Neural cell (in vitro differentiated cells): ENCODE measurements around the gene NME3. TPM values are rescaled to one million over a fixed set of nuclear protein-coding genes. Genes with fewer than 3 reads are reported as not detected.

Experiments used
- H2AFZ ChIP-seq: fragments of 200-600, 300-800 bp; sonication (generic), shearing (Covaris generic); 2 replicates; pipeline ENCODE4 v1.6.0; 2014; ENCODE audit warnings: low read depth, mild to moderate bottlenecking, antibody characterized with exemption, low read length, moderate library complexity
- H3F3A ChIP-seq: fragments of 200-600 bp; shearing (Covaris generic); 2 replicates; pipeline ENCODE4 v1.6.1; 2016; ENCODE audit warnings: mild to moderate bottlenecking, moderate library complexity, mixed read lengths, antibody characterized with exemption, low read length; ENCODE audit not compliant: insufficient read depth, poor library complexity, severe bottlenecking
- H3K27ac ChIP-seq: fragments of 200-600, 300-800 bp; sonication (generic), shearing (Covaris generic); 2 replicates; pipeline ENCODE4 v1.5.1; 2014; ENCODE audit warnings: mild to moderate bottlenecking, low read length, moderate library complexity
- H3K27me3 ChIP-seq: fragments of 300-800, 200-600 bp; sonication (generic), shearing (Covaris generic); 2 replicates; pipeline ENCODE4 v1.6.0; 2014; ENCODE audit warnings: mild to moderate bottlenecking, low read depth, low read length, moderate library complexity; ENCODE audit not compliant: insufficient read depth
- H3K36me3 ChIP-seq: fragments of 300-800, 200-600 bp; sonication (generic), shearing (Covaris generic); 2 replicates; pipeline ENCODE4 v1.5.1; 2014; ENCODE audit warnings: mild to moderate bottlenecking, antibody characterized with exemption, low read length, moderate library complexity; ENCODE audit not compliant: insufficient read depth
- H3K4me2 ChIP-seq: fragments of 300-800, 200-600 bp; sonication (generic), shearing (Covaris generic); 2 replicates; pipeline ENCODE4 v1.6.0; 2014; ENCODE audit warnings: mild to moderate bottlenecking, low read length
- H3K4me3 ChIP-seq: fragments of 300-800, 200-600 bp; sonication (generic), shearing (Covaris generic); 2 replicates; pipeline ENCODE4 v1.5.1; 2014; ENCODE audit warnings: mild to moderate bottlenecking, low read length, moderate library complexity
- H3K79me2 ChIP-seq: fragments of 200-600 bp; shearing (Covaris generic); replicated peaks from 2 replicates; pipeline ENCODE4 v1.6.0; 2014; ENCODE audit warnings: mild to moderate bottlenecking, low read length, moderate library complexity; ENCODE audit not compliant: insufficient read depth
- H3K9ac ChIP-seq: fragments of 300-800, 200-600 bp; sonication (generic), shearing (Covaris generic); 2 replicates; pipeline ENCODE4 v1.6.1; 2016; ENCODE audit warnings: mild to moderate bottlenecking, low read length, mixed read lengths
- H3K9me2 ChIP-seq: fragments of 200-600 bp; shearing (Covaris generic); 2 replicates; pipeline ENCODE4 v1.6.1; 2016; ENCODE audit warnings: mild to moderate bottlenecking, low read length, mixed read lengths; ENCODE audit not compliant: insufficient read depth
- H3K9me3 ChIP-seq: fragments of 200-600, 300-800 bp; sonication (generic), shearing (Covaris generic); 2 replicates; pipeline ENCODE4 v1.6.1; 2016; ENCODE audit warnings: mild to moderate bottlenecking, mixed run types, low read length, moderate library complexity, mixed read lengths
- H4K20me1 ChIP-seq: fragments of 200-600 bp; shearing (Covaris generic); 2 replicates; pipeline ENCODE4 v1.6.1; 2016; ENCODE audit warnings: mild to moderate bottlenecking, mixed run types; ENCODE audit not compliant: insufficient read depth
- EP300 ChIP-seq: fragments of 450-650 bp; conservative IDR thresholded peaks from 2 replicates; pipeline ENCODE4 v1.6.1; 2014; ENCODE audit warnings: antibody characterized with exemption, mild to moderate bottlenecking, moderate library complexity; ENCODE audit not compliant: poor library complexity, severe bottlenecking
- EZH2 ChIP-seq: fragments of 200-600, 300-800 bp; shearing (Covaris generic), sonication (generic); IDR thresholded peaks from 2 replicates; pipeline ENCODE4 v1.6.1; 2014; ENCODE audit warnings: antibody characterized with exemption, low read length, borderline replicate concordance, mild to moderate bottlenecking; ENCODE audit not compliant: insufficient read depth, poor library complexity, severe bottlenecking
- MXI1 ChIP-seq: fragments of 450-650 bp; conservative IDR thresholded peaks from 2 replicates; pipeline ENCODE4 v1.6.1; 2014; ENCODE audit warnings: antibody characterized with exemption, mild to moderate bottlenecking; ENCODE audit not compliant: poor library complexity, severe bottlenecking
- POLR2AphosphoS5 ChIP-seq: IDR thresholded peaks from 2 replicates; pipeline ENCODE4 v1.6.1; 2012
- RAD21 ChIP-seq: fragments of 450-650 bp; conservative IDR thresholded peaks from 2 replicates; pipeline ENCODE4 v1.6.1; 2014; ENCODE audit warnings: antibody characterized with exemption, mild to moderate bottlenecking, moderate library complexity
- SMC3 ChIP-seq: fragments of 450-650 bp; conservative IDR thresholded peaks from 2 replicates; pipeline ENCODE4 v1.6.1; 2014; ENCODE audit warnings: antibody characterized with exemption, mild to moderate bottlenecking, moderate library complexity; ENCODE audit not compliant: poor library complexity
- TAF1 ChIP-seq: IDR thresholded peaks from 2 replicates; pipeline ENCODE4 v1.6.1; 2012; ENCODE audit warnings: low read depth
- polyA plus RNA-seq: library from polyadenylated mRNA; depleted of rRNA; stranded (reverse); fragments of >200 nt; gene quantifications from 2 replicates; pipeline ENCODE4 v1.2.3, GENCODE V29; 2014
- TF ChIP-seq, protein P1 (sequence below): IDR thresholded peaks from 2 replicates; pipeline ENCODE4 v1.6.1; 2012; ENCODE audit warnings: borderline replicate concordance
- TF ChIP-seq, protein P2 (sequence below): fragments of 450-650 bp; IDR thresholded peaks from 2 replicates; pipeline ENCODE4 v1.5.1; 2014; ENCODE audit warnings: antibody characterized with exemption, mild to moderate bottlenecking, moderate library complexity; ENCODE audit not compliant: poor library complexity, severe bottlenecking

NME3 gene
- polyA plus RNA-seq, 1 donor from 2014 or later: 102 TPM

DNA sequence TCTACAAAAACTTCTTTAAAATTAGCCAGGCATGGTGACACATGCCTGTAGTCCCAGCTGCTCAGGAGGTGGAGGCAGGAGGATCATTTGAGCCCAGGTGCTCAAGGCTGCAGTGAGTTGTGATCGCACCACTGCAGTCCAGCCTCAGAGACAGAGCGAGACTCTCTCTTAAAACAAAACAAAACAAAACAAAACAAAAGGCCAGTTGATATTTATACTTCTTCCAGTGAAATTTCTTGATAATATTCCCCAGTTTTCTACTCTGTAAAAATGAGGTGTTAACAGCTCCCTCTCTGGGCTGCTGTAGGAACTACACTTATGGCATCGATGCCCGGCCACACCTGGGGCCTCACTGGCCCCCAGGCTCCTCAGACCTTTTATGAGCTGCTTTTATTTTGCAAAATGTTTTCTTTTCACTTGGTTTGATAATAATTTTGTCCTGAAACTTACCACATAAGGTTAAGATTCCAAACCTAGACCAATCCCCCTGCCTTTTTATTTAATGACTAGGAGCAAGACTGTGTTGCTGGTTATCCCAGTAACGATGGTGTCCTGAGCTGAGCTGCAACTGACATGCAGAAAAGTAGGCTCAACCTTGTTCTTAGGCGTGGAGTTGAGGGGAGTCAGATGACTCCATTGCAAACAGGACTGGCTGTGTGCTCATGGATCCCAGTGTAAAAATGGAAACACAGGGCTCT is 47.7 kb downstream of the NME3 start:
- Histone ChIP-seq H3K9me2 (no peaks in the 10 kb centered on the region), H2AFZ (no peak overlapping the region), H3K9me3 (no peaks in the 10 kb centered on the region), H3K27ac (no peak overlapping the region), H3K4me2 (no peak overlapping the region), H3K79me2 (peaks cover 13% of the 10 kb centered on the region), H3F3A (no peaks in the 10 kb centered on the region), H4K20me1 (no peaks in the 10 kb centered on the region), H3K27me3 (no peaks in the 10 kb centered on the region), H3K4me3 (no peak overlapping the region), H3K9ac (no peak overlapping the region), H3K36me3 (no peaks in the 10 kb centered on the region)
- TF ChIP-seq, protein P1, sequence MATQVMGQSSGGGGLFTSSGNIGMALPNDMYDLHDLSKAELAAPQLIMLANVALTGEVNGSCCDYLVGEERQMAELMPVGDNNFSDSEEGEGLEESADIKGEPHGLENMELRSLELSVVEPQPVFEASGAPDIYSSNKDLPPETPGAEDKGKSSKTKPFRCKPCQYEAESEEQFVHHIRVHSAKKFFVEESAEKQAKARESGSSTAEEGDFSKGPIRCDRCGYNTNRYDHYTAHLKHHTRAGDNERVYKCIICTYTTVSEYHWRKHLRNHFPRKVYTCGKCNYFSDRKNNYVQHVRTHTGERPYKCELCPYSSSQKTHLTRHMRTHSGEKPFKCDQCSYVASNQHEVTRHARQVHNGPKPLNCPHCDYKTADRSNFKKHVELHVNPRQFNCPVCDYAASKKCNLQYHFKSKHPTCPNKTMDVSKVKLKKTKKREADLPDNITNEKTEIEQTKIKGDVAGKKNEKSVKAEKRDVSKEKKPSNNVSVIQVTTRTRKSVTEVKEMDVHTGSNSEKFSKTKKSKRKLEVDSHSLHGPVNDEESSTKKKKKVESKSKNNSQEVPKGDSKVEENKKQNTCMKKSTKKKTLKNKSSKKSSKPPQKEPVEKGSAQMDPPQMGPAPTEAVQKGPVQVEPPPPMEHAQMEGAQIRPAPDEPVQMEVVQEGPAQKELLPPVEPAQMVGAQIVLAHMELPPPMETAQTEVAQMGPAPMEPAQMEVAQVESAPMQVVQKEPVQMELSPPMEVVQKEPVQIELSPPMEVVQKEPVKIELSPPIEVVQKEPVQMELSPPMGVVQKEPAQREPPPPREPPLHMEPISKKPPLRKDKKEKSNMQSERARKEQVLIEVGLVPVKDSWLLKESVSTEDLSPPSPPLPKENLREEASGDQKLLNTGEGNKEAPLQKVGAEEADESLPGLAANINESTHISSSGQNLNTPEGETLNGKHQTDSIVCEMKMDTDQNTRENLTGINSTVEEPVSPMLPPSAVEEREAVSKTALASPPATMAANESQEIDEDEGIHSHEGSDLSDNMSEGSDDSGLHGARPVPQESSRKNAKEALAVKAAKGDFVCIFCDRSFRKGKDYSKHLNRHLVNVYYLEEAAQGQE: no peak
- TF ChIP-seq, protein P2, sequence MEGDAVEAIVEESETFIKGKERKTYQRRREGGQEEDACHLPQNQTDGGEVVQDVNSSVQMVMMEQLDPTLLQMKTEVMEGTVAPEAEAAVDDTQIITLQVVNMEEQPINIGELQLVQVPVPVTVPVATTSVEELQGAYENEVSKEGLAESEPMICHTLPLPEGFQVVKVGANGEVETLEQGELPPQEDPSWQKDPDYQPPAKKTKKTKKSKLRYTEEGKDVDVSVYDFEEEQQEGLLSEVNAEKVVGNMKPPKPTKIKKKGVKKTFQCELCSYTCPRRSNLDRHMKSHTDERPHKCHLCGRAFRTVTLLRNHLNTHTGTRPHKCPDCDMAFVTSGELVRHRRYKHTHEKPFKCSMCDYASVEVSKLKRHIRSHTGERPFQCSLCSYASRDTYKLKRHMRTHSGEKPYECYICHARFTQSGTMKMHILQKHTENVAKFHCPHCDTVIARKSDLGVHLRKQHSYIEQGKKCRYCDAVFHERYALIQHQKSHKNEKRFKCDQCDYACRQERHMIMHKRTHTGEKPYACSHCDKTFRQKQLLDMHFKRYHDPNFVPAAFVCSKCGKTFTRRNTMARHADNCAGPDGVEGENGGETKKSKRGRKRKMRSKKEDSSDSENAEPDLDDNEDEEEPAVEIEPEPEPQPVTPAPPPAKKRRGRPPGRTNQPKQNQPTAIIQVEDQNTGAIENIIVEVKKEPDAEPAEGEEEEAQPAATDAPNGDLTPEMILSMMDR: peak; percentile 55
- peak; percentile 22 for TF ChIP-seq SMC3

DNA sequence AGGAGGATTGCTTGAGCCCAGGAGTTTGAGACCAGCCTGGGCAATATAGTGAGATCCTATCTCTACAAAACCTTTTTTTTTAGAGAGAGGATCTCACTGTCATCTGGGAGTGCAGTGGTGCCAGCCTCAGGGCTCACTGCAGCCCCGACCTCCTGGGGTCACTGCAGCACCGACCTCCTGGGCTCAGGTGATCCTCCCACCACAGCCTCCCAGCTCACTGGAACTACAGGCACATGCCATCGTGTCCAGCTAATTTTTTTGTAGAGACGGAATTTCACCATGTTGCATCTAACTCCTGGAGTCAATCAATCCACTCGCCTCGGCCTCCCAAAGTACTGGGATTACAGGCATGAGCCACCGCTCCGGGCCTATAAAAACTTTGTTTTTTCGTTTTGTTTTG is 50.0 kb downstream of the NME3 start:
- no peaks in the 10 kb centered on the region for H3K27me3 ChIP-seq
- no peak overlapping the region for H3K9ac ChIP-seq
- H3K9me2 ChIP-seq: no peaks in the 10 kb centered on the region
- H3K36me3 ChIP-seq: no peaks in the 10 kb centered on the region
- peaks cover 13% of the 10 kb centered on the region for H3K79me2 ChIP-seq
- H3K4me2 ChIP-seq: no peak overlapping the region
- no peak overlapping the region for H3K27ac ChIP-seq
- no peaks in the 10 kb centered on the region for H4K20me1 ChIP-seq
- no peak overlapping the region for H3K4me3 ChIP-seq
- H3K9me3 ChIP-seq: no peaks in the 10 kb centered on the region
- no peak overlapping the region for H2AFZ ChIP-seq
- TF ChIP-seq POLR2AphosphoS5: no peak
- TF ChIP-seq TAF1: no peak
- TF ChIP-seq, protein P2: no peak
- no peak for TF ChIP-seq EP300
- TF ChIP-seq RAD21: no peak
- TF ChIP-seq MXI1: no peak
- TF ChIP-seq SMC3: no peak
- no peak for TF ChIP-seq EZH2
- TF ChIP-seq, protein P1: no peak
- H3F3A ChIP-seq: no peaks in the 10 kb centered on the region
